HCT116 (cell line): Measurements from ENCODE around the gene ZNF423.

Source experiments
- CBX3 ChIP-seq: IDR thresholded peaks from 2 replicates; pipeline ENCODE4 v1.6.1; 2012; ENCODE audit warnings: low read depth
- CEBPB ChIP-seq: IDR thresholded peaks from 2 replicates; pipeline ENCODE4 v1.6.1; 2012; ENCODE audit warnings: low read depth
- EZH2 ChIP-seq: fragments of 200-600 bp; sonication (generic); IDR thresholded peaks from 2 replicates; pipeline ENCODE4 v1.6.1; 2017; ENCODE audit warnings: antibody characterized with exemption, mixed run types
- EZH2phosphoT487 ChIP-seq: fragments of 200-600 bp; IDR thresholded peaks from 2 replicates; pipeline ENCODE4 v1.6.1; 2018; ENCODE audit warnings: antibody characterized with exemption, borderline replicate concordance
- POLR2A ChIP-seq: IDR thresholded peaks from 2 replicates; pipeline ENCODE4 v1.7.0; 2011; ENCODE audit warnings: borderline replicate concordance; ENCODE audit not compliant: insufficient read depth, insufficient read length; ENCODE audit errors: extremely low read depth
- POLR2AphosphoS5 ChIP-seq: IDR thresholded peaks from 2 replicates; pipeline ENCODE4 v1.6.1; 2011; ENCODE audit warnings: mild to moderate bottlenecking, low read depth, low read length, moderate library complexity
- RAD21 ChIP-seq: IDR thresholded peaks from 2 replicates; pipeline ENCODE4 v1.6.1; 2012; ENCODE audit warnings: low read depth, mild to moderate bottlenecking
- SIN3A ChIP-seq: IDR thresholded peaks from 2 replicates; pipeline ENCODE4 v1.6.1; 2012; ENCODE audit warnings: low read depth
- SRF ChIP-seq: IDR thresholded peaks from 2 replicates; pipeline ENCODE4 v1.6.1; 2012; ENCODE audit warnings: low read depth
- YY1 ChIP-seq: IDR thresholded peaks from 2 replicates; pipeline ENCODE4 v1.6.1; 2011; ENCODE audit warnings: low read length, low read depth, moderate library complexity, mild to moderate bottlenecking; ENCODE audit not compliant: insufficient replicate concordance; ENCODE audit errors: extremely low read depth
- TF ChIP-seq, protein P1 (sequence below): IDR thresholded peaks from 2 replicates; pipeline ENCODE4 v1.6.1; 2012
- TF ChIP-seq, protein P2 (sequence below), 3 experiments: fragments of 200-600 bp in 1 of 3; sonication (generic) in 1 of 3; IDR thresholded peaks in 2 of 3; conservative IDR thresholded peaks in 1 of 3; 2 replicates each; pipeline ENCODE4 v1.5.1; 2012 to 2017; ENCODE audit warnings: low read depth in 2 of 3, low read length in 2 of 3, antibody characterized with exemption in 1 of 3, borderline replicate concordance in 1 of 3, control low read depth in 1 of 3, mild to moderate bottlenecking in 1 of 3, mixed read lengths in 1 of 3, mixed run types in 1 of 3, moderate library complexity in 1 of 3; ENCODE audit not compliant: insufficient read depth in 1 of 3
- TF ChIP-seq, protein P3 (sequence below): IDR thresholded peaks from 2 replicates; pipeline ENCODE4 v1.6.1; 2012; ENCODE audit warnings: low read depth

- TF ChIP-seq, protein P1, sequence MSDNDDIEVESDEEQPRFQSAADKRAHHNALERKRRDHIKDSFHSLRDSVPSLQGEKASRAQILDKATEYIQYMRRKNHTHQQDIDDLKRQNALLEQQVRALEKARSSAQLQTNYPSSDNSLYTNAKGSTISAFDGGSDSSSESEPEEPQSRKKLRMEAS = no peak
- TF ChIP-seq CEBPB = no peak
- TF ChIP-seq CBX3 = no peak
- TF ChIP-seq, protein P2, sequence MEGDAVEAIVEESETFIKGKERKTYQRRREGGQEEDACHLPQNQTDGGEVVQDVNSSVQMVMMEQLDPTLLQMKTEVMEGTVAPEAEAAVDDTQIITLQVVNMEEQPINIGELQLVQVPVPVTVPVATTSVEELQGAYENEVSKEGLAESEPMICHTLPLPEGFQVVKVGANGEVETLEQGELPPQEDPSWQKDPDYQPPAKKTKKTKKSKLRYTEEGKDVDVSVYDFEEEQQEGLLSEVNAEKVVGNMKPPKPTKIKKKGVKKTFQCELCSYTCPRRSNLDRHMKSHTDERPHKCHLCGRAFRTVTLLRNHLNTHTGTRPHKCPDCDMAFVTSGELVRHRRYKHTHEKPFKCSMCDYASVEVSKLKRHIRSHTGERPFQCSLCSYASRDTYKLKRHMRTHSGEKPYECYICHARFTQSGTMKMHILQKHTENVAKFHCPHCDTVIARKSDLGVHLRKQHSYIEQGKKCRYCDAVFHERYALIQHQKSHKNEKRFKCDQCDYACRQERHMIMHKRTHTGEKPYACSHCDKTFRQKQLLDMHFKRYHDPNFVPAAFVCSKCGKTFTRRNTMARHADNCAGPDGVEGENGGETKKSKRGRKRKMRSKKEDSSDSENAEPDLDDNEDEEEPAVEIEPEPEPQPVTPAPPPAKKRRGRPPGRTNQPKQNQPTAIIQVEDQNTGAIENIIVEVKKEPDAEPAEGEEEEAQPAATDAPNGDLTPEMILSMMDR (IDR thresholded peaks at IDR 0.05 in 2 of 3, conservative IDR thresholded peaks at IDR 0.05 in 1 of 3; ENCODE audit: borderline replicate concordance in 1 of 3, insufficient read depth in 1 of 3, low read depth in 2 of 3, low read length in 2 of 3) = no peak
- no peak for TF ChIP-seq SIN3A
- TF ChIP-seq EZH2phosphoT487 = no peak
- no peak for TF ChIP-seq POLR2A
- no peak for TF ChIP-seq POLR2AphosphoS5
- TF ChIP-seq EZH2 = no peak
- TF ChIP-seq RAD21 = no peak
- TF ChIP-seq SRF = no peak
- TF ChIP-seq, protein P3, sequence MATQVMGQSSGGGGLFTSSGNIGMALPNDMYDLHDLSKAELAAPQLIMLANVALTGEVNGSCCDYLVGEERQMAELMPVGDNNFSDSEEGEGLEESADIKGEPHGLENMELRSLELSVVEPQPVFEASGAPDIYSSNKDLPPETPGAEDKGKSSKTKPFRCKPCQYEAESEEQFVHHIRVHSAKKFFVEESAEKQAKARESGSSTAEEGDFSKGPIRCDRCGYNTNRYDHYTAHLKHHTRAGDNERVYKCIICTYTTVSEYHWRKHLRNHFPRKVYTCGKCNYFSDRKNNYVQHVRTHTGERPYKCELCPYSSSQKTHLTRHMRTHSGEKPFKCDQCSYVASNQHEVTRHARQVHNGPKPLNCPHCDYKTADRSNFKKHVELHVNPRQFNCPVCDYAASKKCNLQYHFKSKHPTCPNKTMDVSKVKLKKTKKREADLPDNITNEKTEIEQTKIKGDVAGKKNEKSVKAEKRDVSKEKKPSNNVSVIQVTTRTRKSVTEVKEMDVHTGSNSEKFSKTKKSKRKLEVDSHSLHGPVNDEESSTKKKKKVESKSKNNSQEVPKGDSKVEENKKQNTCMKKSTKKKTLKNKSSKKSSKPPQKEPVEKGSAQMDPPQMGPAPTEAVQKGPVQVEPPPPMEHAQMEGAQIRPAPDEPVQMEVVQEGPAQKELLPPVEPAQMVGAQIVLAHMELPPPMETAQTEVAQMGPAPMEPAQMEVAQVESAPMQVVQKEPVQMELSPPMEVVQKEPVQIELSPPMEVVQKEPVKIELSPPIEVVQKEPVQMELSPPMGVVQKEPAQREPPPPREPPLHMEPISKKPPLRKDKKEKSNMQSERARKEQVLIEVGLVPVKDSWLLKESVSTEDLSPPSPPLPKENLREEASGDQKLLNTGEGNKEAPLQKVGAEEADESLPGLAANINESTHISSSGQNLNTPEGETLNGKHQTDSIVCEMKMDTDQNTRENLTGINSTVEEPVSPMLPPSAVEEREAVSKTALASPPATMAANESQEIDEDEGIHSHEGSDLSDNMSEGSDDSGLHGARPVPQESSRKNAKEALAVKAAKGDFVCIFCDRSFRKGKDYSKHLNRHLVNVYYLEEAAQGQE = no peak
- no peak for TF ChIP-seq YY1
Measured at GRCh38 chr16:49588026-49588425, 267.9 kb downstream of the ZNF423 start.
